IMR-90 (cell line): Measurements from ENCODE around the gene MMP2. TPM values are rescaled to one million over a fixed set of nuclear protein-coding genes. Genes with fewer than 3 reads are reported as not detected.
A peak's percentile ranks its signal among the peaks of the same experiment; 100 is the strongest.

Experiments used
- ATAC-seq: fragments of 200-7000 bp; cut with Tn5 transposase; 2 replicates; pipeline ENCODE4 v1.9.1; 2020; ENCODE audit warnings: low read depth, mild to moderate bottlenecking, moderate library complexity
- BruUV-seq: library from RNA; stranded (reverse); fragments of 400-500 nt; replicated peaks from 2 replicates; lab custom pipeline; 2021; lab: Mats Ljungman, UMichigan
- CTCF ChIA-PET: fragments of 300-600 bp; formaldehyde crosslinking; extraction: SDS; loops from one replicate; lab custom pipeline; 2021; ENCODE audit warnings: antibody characterized with exemption; lab: Yijun Ruan, JAX
- POLR2A ChIA-PET: fragments of 300-600 bp; sonication (Branson Sonifier 250); formaldehyde crosslinking; loops from one replicate; lab custom pipeline; 2022; ENCODE audit warnings: antibody characterized with exemption; ENCODE audit not compliant: unreplicated experiment; lab: Charles Lee
- DNase-seq: peaks from one replicate; pipeline ENCODE4 v3.0.0; 2013
- H2AFZ ChIP-seq: replicated peaks from 2 replicates; pipeline ENCODE3; 2013; ENCODE audit warnings: low read length, mild to moderate bottlenecking; ENCODE audit not compliant: poor library complexity
- H2AK5ac ChIP-seq: 2 replicates; pipeline ENCODE4 v1.6.1; 2013; ENCODE audit warnings: low read depth, low read length, inconsistent platforms
- H2AK9ac ChIP-seq: replicated peaks from 2 replicates; pipeline ENCODE3; 2013; ENCODE audit warnings: mild to moderate bottlenecking, low read depth, low read length, moderate library complexity; ENCODE audit not compliant: poor library complexity
- H2BK120ac ChIP-seq: 2 replicates; pipeline ENCODE4 v1.6.1; 2013; ENCODE audit warnings: low read depth, low read length, inconsistent platforms
- H2BK15ac ChIP-seq: 3 replicates; pipeline ENCODE4 v1.6.1; 2013; ENCODE audit warnings: low read depth, low read length, inconsistent platforms
- H2BK20ac ChIP-seq: 2 replicates; pipeline ENCODE4 v1.6.1; 2013; ENCODE audit warnings: low read depth, mild to moderate bottlenecking, inconsistent platforms, low read length, moderate library complexity
- H2BK5ac ChIP-seq: 2 replicates; pipeline ENCODE4 v1.6.1; 2013; ENCODE audit warnings: mild to moderate bottlenecking, low read depth, low read length, inconsistent platforms; ENCODE audit not compliant: poor library complexity, severe bottlenecking
- H3K14ac ChIP-seq: replicated peaks from 2 replicates; pipeline ENCODE4 v1.6.1; 2013; ENCODE audit warnings: low read depth, low read length, inconsistent platforms
- H3K18ac ChIP-seq: 2 replicates; pipeline ENCODE4 v1.6.1; 2013; ENCODE audit warnings: low read depth, low read length, control low read depth
- H3K23ac ChIP-seq: 2 replicates; pipeline ENCODE4 v1.6.1; 2013; ENCODE audit warnings: low read depth, low read length, inconsistent platforms
- H3K27ac ChIP-seq: 2 replicates; pipeline ENCODE4 v1.5.1; 2013; ENCODE audit warnings: mild to moderate bottlenecking, control low read depth, low read length; ENCODE audit not compliant: insufficient read depth
- H3K27me3 ChIP-seq: 2 replicates; pipeline ENCODE4 v1.6.1; 2013; ENCODE audit warnings: low read length; ENCODE audit not compliant: control insufficient read depth, insufficient read depth
- H3K36me3 ChIP-seq: 2 replicates; pipeline ENCODE4 v1.6.1; 2013; ENCODE audit warnings: low read length, mixed read lengths; ENCODE audit not compliant: control insufficient read depth, insufficient read depth
- H3K4ac ChIP-seq: 2 replicates; pipeline ENCODE4 v1.6.1; 2013; ENCODE audit warnings: low read depth, low read length, inconsistent platforms
- H3K4me1 ChIP-seq: 2 replicates; pipeline ENCODE4 v1.6.1; 2013; ENCODE audit warnings: low read length, mixed read lengths; ENCODE audit not compliant: control insufficient read depth, insufficient read depth
- H3K4me2 ChIP-seq: 2 replicates; pipeline ENCODE4 v1.6.1; 2013; ENCODE audit warnings: low read depth, mild to moderate bottlenecking, control low read depth, low read length, moderate library complexity
- H3K4me3 ChIP-seq: 2 replicates; pipeline ENCODE4 v1.5.1; 2013; ENCODE audit warnings: low read depth, mild to moderate bottlenecking, control low read depth, low read length, moderate library complexity; ENCODE audit not compliant: insufficient read depth
- H3K56ac ChIP-seq: 2 replicates; pipeline ENCODE4 v1.6.1; 2013; ENCODE audit warnings: low read length, inconsistent platforms; ENCODE audit not compliant: insufficient read depth; ENCODE audit errors: extremely low read depth
- H3K79me1 ChIP-seq, 2 experiments: 2 replicates each; pipeline ENCODE4 v1.6.1; 2013; ENCODE audit warnings: low read length in 2 of 2, inconsistent platforms in 1 of 2, low read depth in 1 of 2
- H3K9ac ChIP-seq: 2 replicates; pipeline ENCODE4 v1.6.1; 2013; ENCODE audit warnings: low read depth, low read length, control low read depth
- H3K9me1 ChIP-seq: 2 replicates; pipeline ENCODE4 v1.6.1; 2013; ENCODE audit warnings: low read length, inconsistent platforms; ENCODE audit not compliant: insufficient read depth
- H3K9me3 ChIP-seq: 2 replicates; pipeline ENCODE4 v1.6.1; 2013; ENCODE audit warnings: low read length; ENCODE audit not compliant: control insufficient read depth, insufficient read depth
- H4K20me1 ChIP-seq: 2 replicates; pipeline ENCODE4 v1.6.1; 2013; ENCODE audit warnings: low read length, inconsistent platforms; ENCODE audit not compliant: insufficient read depth
- H4K5ac ChIP-seq: 2 replicates; pipeline ENCODE4 v1.6.1; 2013; ENCODE audit warnings: mild to moderate bottlenecking, low read depth, low read length, control low read depth
- H4K8ac ChIP-seq, 2 experiments: 2 replicates each; pipeline ENCODE4 v1.6.1; 2013; ENCODE audit warnings: low read depth in 2 of 2, low read length in 2 of 2, control low read depth in 1 of 2, inconsistent platforms in 1 of 2
- H4K91ac ChIP-seq: 2 replicates; pipeline ENCODE4 v1.6.1; 2013; ENCODE audit warnings: low read depth, low read length, inconsistent platforms; ENCODE audit not compliant: insufficient read depth
- CEBPB ChIP-seq: IDR thresholded peaks from 2 replicates; pipeline ENCODE4 v1.6.1; 2012; ENCODE audit warnings: low read depth, low read length, improper control_type of control experiment
- CHD1 ChIP-seq: IDR thresholded peaks from 2 replicates; pipeline ENCODE4 v1.6.1; 2012; ENCODE audit warnings: low read depth, low read length, improper control_type of control experiment
- CTCF ChIP-seq: conservative IDR thresholded peaks from 2 replicates; pipeline ENCODE4 v1.5.1; 2012; ENCODE audit warnings: mild to moderate bottlenecking, low read depth, low read length, improper control_type of control experiment
- ELK1 ChIP-seq: fragments of 150-350 bp; IDR thresholded peaks from 2 replicates; pipeline ENCODE4 v1.6.1; 2016; ENCODE audit warnings: low read depth, mild to moderate bottlenecking, low read length, moderate library complexity, borderline replicate concordance
- FOS ChIP-seq: fragments of 150-350 bp; IDR thresholded peaks from 2 replicates; pipeline ENCODE4 v1.6.1; 2016; ENCODE audit warnings: low read depth, low read length
- MAFK ChIP-seq: IDR thresholded peaks from 2 replicates; pipeline ENCODE4 v1.6.1; 2012; ENCODE audit warnings: low read depth, low read length, improper control_type of control experiment
- MAZ ChIP-seq: IDR thresholded peaks from 2 replicates; pipeline ENCODE4 v1.6.1; 2012; ENCODE audit warnings: low read depth, mild to moderate bottlenecking, low read length, improper control_type of control experiment, moderate library complexity, borderline replicate concordance
- MXI1 ChIP-seq: IDR thresholded peaks from 2 replicates; pipeline ENCODE4 v1.6.1; 2012; ENCODE audit warnings: low read depth, mild to moderate bottlenecking, low read length, moderate library complexity, borderline replicate concordance
- NFE2L2 ChIP-seq: fragments of 150-350 bp; IDR thresholded peaks from 2 replicates; pipeline ENCODE4 v1.6.1; 2016; ENCODE audit warnings: low read depth, mild to moderate bottlenecking, low read length
- POLR2A ChIP-seq: IDR thresholded peaks from 2 replicates; pipeline ENCODE4 v1.6.1; 2012; ENCODE audit warnings: mild to moderate bottlenecking, low read depth, low read length
- RAD21 ChIP-seq: IDR thresholded peaks from 2 replicates; pipeline ENCODE4 v1.6.1; 2012; ENCODE audit warnings: low read length, improper control_type of control experiment
- RCOR1 ChIP-seq: IDR thresholded peaks from 2 replicates; pipeline ENCODE4 v1.6.1; 2012; ENCODE audit warnings: mild to moderate bottlenecking, low read length, improper control_type of control experiment; ENCODE audit not compliant: insufficient replicate concordance
- RFX5 ChIP-seq: IDR thresholded peaks from 2 replicates; pipeline ENCODE4 v1.8.0; 2012; ENCODE audit warnings: low read depth, mild to moderate bottlenecking, low read length, moderate library complexity
- SMC3 ChIP-seq: fragments of 150-350 bp; IDR thresholded peaks from 2 replicates; pipeline ENCODE4 v1.6.1; 2016; ENCODE audit warnings: low read depth, mild to moderate bottlenecking, antibody characterized with exemption, low read length, moderate library complexity
- USF2 ChIP-seq: fragments of 150-350 bp; IDR thresholded peaks from 2 replicates; pipeline ENCODE4 v1.6.1; 2017; ENCODE audit warnings: mild to moderate bottlenecking, antibody characterized with exemption, low read length, low read depth
- WGBS, 2 experiments: methylation state at CpG; one replicate each; pipeline versions ENCODE4 v1.1.5 to v1.1.7; 2013; ENCODE audit warnings: missing lambda C conversion rate in 2 of 2; ENCODE audit not compliant: insufficient read length in 1 of 2; ENCODE audit errors: extremely low coverage in 2 of 2; 5-methylcytosine and 5-hydroxymethylcytosine counted together
- dilution Hi-C: fragments of 300-500 bp; cut with HindIII; formaldehyde crosslinking; loops from one replicate; pipeline ENCODE4 v1.14.3; 2018; ENCODE audit warnings: low sequenced_read_pairs; ENCODE audit not compliant: unreplicated experiment
- in situ Hi-C: fragments of 300-500 bp; cut with MboI; formaldehyde crosslinking; loops from 3 replicates; pipeline ENCODE4 v1.14.3; 2019; ENCODE audit warnings: low sequenced_read_pairs, inconsistent platforms, mixed read lengths
- intact Hi-C: fragments of 100-400 bp; cut with micrococcal nuclease; formaldehyde crosslinking; loops from 2 replicates; pipeline ENCODE4 v1.10.0; 2022
- polyA plus RNA-seq, 3 experiments: library from polyadenylated mRNA; depleted of rRNA; stranded (reverse); fragments of >200 nt; gene quantifications; 2 replicates each; pipeline ENCODE4 v1.2.3, GENCODE V29; 2012; ENCODE audit warnings: low replicate concordance in 1 of 3
- total RNA-seq: library from RNA; depleted of rRNA; stranded (reverse); fragments of >200 nt; gene quantifications from 2 replicates; pipeline ENCODE4 v1.2.3, GENCODE V29; 2012

Gene MMP2
- total and polyA plus RNA-seq, 2 of the 4 experiments (the other 2 are of a cell fraction), result 240 to 574 TPM

GRCh38 chr16:55513616-55514015 is 34.6 kb downstream of the MMP2 start (continued):
- no peak for TF ChIP-seq MXI1

- Histone ChIP-seq H3K9me1 (0 out of 2 replicates have a peak, but pooled peaks cover 3% of the 10 kb centered on the region), H2AK5ac (no peak overlapping the region), H3K9me3 (no peaks in the 10 kb centered on the region), H3K23ac (no peak overlapping the region), H2BK120ac (no peak overlapping the region), H3K4me2 (no peak overlapping the region), H3K27me3 (no peaks in the 10 kb centered on the region), H3K4me1 (no peaks in the 10 kb centered on the region), H2BK20ac (no peak overlapping the region), H3K36me3 (no peaks in the 10 kb centered on the region), H3K14ac (no peak overlapping the region), H4K20me1 (no peaks in the 10 kb centered on the region), H2BK5ac (no peak overlapping the region), H3K79me1 (peaks cover 6 to 17% of the 10 kb centered on the region in 2 experiments; a peak in 2 of 4 replicates), H3K56ac (no peak overlapping the region), H3K9ac (no peak overlapping the region), H3K4me3 (no peak overlapping the region), H2AFZ (no peak overlapping the region), H2BK15ac (no peak overlapping the region), H4K91ac (no peak overlapping the region), H3K4ac (no peak overlapping the region), H4K8ac (no peak overlapping the region), H3K27ac (no peak overlapping the region), H3K18ac (no peak overlapping the region), H2AK9ac (no peak overlapping the region), H4K5ac (no peak overlapping the region)
- dilution Hi-C loops, result no loop called here
- ChIA-PET CTCF (interaction anchor here (1.0 kb wide), 1 partner anchor 12 kb away, joined by 3 read pairs; no protein-coding TSS in a partner anchor), POLR2A (no interaction called here)
- ATAC-seq (no peak), DNase-seq (peak; percentile 54)
- no TSS peak for BruUV-seq
- in situ Hi-C loops, result no loop called here
- intact Hi-C loops, result no loop called here
- no CpG with 5 or more reads among the region's 1 CpG for WGBS, 2 experiments
- TF ChIP-seq CTCF (no peak), SMC3 (no peak), NFE2L2 (no peak), MAFK (no peak), USF2 (no peak), MAZ (no peak), RFX5 (no peak), CEBPB (no peak), POLR2A (no peak), RCOR1 (no peak), FOS (no peak), CHD1 (no peak), RAD21 (no peak), MXI1 (no peak), ELK1 (no peak)
These were observed 36.1 kb downstream of the MMP2 start for GRCh38 chr16:55515111-55515510.
